ENCODE results near the gene PSG5.
"Not testable (repeated sequence)": the region's sequence is repeated elsewhere in the genome, so short reads cannot be mapped to it uniquely, and the experiment has no call there.

PSG5 gene

GRCh38 chr19:43181869-43182771, 4.2 kb downstream of the PSG5 start:
- DNase-seq (ENCODE audit: low read depth), result not testable (repeated sequence)

- not testable (repeated sequence) for DNase-seq (ENCODE audit: low read depth)
Observed at GRCh38 chr19:43179569-43180147, 6.7 kb downstream of the PSG5 start.

DNA sequence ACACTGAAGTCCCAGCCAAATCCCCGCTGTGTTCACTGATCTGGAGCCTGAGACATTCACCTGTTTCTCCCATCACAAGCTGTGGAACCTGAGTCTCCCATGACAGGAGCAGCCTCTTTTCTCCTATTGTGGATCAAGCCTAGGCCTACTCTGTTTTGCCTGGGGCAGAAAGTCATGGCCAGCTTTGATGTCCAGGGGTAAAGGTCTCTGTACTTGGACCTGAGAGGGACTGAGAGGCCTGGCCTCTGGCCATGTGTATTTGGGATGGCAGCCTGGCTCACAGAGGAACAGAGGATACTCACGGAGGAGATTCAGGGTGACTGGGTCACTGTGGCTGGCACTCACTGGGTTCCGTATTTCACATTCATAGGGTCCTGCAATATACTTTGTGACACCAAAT, 7.8 kb downstream of the PSG5 start:
- DNase-seq (ENCODE audit: low read depth), result not testable (repeated sequence)

GRCh38 chr19:43165906-43166305, 20.4 kb downstream of the PSG5 start:
- not testable (repeated sequence) for DNase-seq (ENCODE audit: low read depth)

GRCh38 chr19:43163135-43163534, 23.2 kb downstream of the PSG5 start:
- DNase-seq (ENCODE audit: low read depth), result not testable (repeated sequence)

- not testable (repeated sequence) for DNase-seq (ENCODE audit: low read depth)
Observed at GRCh38 chr19:43162261-43162660, 24.1 kb downstream of the PSG5 start.

GRCh38 chr19:43152214-43152613, 34.1 kb downstream of the PSG5 start:
- DNase-seq (ENCODE audit: low read depth), result no peak

GRCh38 chr19:43149788-43150187, 36.5 kb downstream of the PSG5 start:
- DNase-seq (ENCODE audit: low read depth), result not testable (repeated sequence)

DNA sequence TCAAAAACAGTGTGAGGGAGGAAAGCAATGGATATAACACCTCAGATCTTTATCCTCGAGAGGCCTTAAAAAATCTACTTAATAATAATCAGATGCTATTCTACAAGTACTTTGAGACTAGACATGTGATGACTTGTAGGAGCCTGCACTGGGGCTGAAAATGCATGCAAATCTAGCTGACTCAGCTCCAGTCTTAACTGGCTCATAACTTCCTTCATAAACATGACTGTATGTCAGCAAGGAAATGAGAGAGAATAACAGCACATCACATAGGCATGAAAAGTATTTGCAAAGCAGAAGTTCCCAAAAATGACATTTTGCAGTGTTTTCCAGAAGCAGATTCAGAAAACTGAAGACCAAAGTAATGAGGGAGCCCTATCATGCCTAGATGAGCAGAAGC, 38.1 kb downstream of the PSG5 start:
- DNase-seq (ENCODE audit: low read depth), result no peak

GRCh38 chr19:43141763-43142162, 44.6 kb downstream of the PSG5 start:
- not testable (repeated sequence) for DNase-seq (ENCODE audit: low read depth)

GRCh38 chr19:43132696-43133095, 53.6 kb downstream of the PSG5 start:
- no peak for DNase-seq (ENCODE audit: low read depth)

- DNase-seq (ENCODE audit: low read depth), result not testable (repeated sequence)
Observed at GRCh38 chr19:43131281-43131842, 55.0 kb downstream of the PSG5 start.

DNA sequence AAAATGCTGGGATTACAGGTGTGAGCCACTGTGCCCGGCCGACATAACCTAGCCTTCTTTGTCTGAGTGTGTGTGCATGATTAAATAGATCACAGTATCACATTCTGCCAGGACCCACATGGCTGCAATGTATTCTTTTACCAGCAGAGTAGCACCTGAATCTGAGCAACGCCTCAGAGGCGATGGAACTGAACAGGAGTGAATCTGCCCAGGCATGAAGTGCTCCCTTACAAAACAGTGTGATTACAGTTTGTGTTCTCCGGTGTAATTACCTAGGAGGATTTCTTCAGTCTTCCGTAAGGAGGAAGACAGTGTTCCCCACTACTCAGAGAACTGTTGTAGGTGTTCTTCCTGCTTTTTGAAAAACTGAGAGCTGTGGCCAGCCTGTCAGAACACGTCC, 57.1 kb downstream of the PSG5 start:
- DNase-seq (ENCODE audit: low read depth), result not testable (repeated sequence)

DNA sequence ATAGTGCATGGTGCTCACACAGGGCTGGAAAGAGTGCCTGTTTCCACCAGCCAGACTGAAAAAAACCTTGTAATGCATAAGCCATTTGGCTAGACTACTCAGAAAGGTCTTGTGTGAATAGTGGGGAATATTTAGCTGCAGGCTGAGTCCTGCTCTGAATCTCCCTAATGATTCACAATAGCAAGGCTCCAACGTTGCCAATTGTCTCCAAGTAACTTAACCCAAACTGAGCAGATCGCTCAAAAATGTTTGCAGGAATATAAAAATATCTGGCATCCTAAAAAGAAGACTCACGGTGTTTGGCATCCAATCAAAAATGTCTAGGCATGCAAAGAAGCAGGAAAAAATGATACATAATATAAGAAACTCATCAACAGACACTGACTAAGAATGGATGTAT, 59.0 kb downstream of the PSG5 start:
- DNase-seq (ENCODE audit: low read depth), result not testable (repeated sequence)

- DNase-seq (ENCODE audit: low read depth), result no peak
Observed at GRCh38 chr19:43126720-43127119, 59.6 kb downstream of the PSG5 start.

DNA sequence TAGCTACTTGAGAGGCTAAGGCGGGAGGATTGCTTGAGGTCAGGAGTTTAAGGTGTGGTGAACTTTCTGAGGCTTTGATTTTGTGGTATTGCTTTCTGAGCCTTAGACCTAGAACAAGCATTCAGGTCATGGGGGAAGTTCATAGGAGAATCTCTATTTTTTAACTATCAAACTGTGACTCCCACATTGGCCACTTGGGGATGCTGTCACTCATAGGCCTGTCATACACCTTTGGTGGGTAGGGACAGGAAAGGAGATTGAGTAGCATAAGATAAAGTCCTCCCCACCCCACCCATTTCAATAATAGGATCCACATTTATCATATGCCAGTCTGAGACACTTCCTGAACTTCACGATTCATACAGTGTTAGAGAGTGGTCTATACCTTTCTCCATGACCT, 62.0 kb downstream of the PSG5 start:
- no peak for DNase-seq (ENCODE audit: low read depth)

DNA sequence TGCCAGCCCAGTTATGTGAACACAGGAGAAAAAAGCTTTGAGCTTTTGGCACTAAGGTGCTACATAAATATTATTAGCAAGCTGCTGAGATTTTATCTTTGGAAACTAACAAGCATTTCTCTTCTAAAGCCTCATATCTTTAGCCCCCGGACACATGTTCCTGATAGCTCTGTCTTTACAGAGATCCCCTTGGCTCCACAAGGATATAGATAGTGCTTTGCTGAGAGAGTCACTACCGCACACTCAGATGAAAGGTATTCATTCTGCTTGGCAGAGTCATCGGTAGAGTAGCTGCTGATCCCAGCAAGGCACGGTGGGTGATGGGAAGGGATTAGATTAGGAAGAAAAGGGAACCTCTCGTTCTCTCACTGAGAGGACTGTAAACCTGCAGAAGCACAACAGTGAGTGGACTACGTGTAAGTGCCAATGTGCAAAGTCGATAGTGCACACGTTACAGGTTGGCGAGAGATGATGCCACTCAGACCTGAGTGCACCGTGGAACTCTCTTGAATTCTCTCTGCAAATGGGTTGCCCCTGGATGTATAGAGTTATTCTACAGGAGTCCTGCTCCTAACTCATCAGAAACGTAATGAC, 65.8 kb downstream of the PSG5 start:
- DNase-seq (ENCODE audit: low read depth), result not testable (repeated sequence)

DNA sequence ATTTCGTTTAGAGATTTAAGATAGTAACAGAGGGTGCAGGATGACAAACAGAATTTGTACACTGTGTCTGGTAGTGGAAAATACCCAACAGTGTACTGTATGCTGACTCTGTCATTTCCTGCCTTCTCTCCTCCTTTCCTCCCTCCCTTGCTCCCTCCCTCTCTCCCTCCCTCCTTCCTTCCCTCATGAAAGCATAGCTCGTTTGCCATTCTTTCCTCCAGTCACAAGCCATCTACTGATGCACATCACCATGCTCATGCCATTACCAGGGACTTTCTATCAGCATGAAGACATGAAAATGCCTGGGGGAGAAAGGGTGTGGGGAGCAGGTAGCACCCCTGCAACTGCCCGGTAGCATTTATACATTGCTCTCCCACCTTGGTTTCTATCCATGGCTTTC, 66.8 kb downstream of the PSG5 start:
- DNase-seq (ENCODE audit: low read depth), result not testable (repeated sequence)

Measured in T follicular helper cell (primary cell).